Measurements from ENCODE around the gene DDIAS.
A peak's percentile ranks its signal among the peaks of the same experiment; 100 is the strongest.
"Not testable (repeated sequence)": the region's sequence is repeated elsewhere in the genome, so short reads cannot be mapped to it uniquely, and the experiment has no call there.

Gene DDIAS

GRCh38 chr11:82890936-82891335 lies 10.6 kb upstream of the DDIAS start:
- DNase-seq (ENCODE audit: low spot score), result no peak

- no peak for DNase-seq (ENCODE audit: low spot score)
Measured at GRCh38 chr11:82892611-82893169, 8.8 kb upstream of the DDIAS start.

GRCh38 chr11:82895437-82896091 lies 6.0 kb upstream of the DDIAS start:
- no peak for DNase-seq (ENCODE audit: low spot score)

- DNase-seq (ENCODE audit: low spot score), result no peak
Measured at GRCh38 chr11:82896183-82896582, 5.4 kb upstream of the DDIAS start.

- DNase-seq (ENCODE audit: low spot score), result no peak
Measured at GRCh38 chr11:82898241-82898640, 3.3 kb upstream of the DDIAS start.

- DNase-seq (ENCODE audit: low spot score), result no peak
Measured at GRCh38 chr11:82899186-82899820, 2.2 kb upstream of the DDIAS start.

GRCh38 chr11:82899957-82900276 lies 1.6 kb upstream of the DDIAS start:
- no peak for DNase-seq (ENCODE audit: low spot score)

GRCh38 chr11:82900277-82901164 lies 1.0 kb upstream of the DDIAS start, which contains the start of gene PRCP:
TSS of gene PRCP (minus strand) at chr11:82900430. CDS start at chr11:82900402, 28 bp downstream.
- DNase-seq (ENCODE audit: low spot score), result peak; percentile 97

GRCh38 chr11:82901922-82902485 lies 468 bp downstream of the DDIAS start:
- no peak for DNase-seq (ENCODE audit: low spot score)

GRCh38 chr11:82902880-82903279 lies 1.3 kb downstream of the DDIAS start:
- no peak for DNase-seq (ENCODE audit: low spot score)

- no peak for DNase-seq (ENCODE audit: low spot score)
Measured at GRCh38 chr11:82903843-82904586, 2.5 kb downstream of the DDIAS start.

- no peak for DNase-seq (ENCODE audit: low spot score)
Measured at GRCh38 chr11:82906236-82906635, 4.7 kb downstream of the DDIAS start.

GRCh38 chr11:82906931-82907330 lies 5.4 kb downstream of the DDIAS start:
- DNase-seq (ENCODE audit: low spot score), result no peak

- no peak for DNase-seq (ENCODE audit: low spot score)
Measured at GRCh38 chr11:82907371-82907770, 5.8 kb downstream of the DDIAS start.

GRCh38 chr11:82908311-82908710 lies 6.8 kb downstream of the DDIAS start:
- DNase-seq (ENCODE audit: low spot score), result no peak

GRCh38 chr11:82909015-82909640 lies 7.6 kb downstream of the DDIAS start:
- DNase-seq (ENCODE audit: low spot score), result no peak

- not testable (repeated sequence) for DNase-seq (ENCODE audit: low spot score)
Measured at GRCh38 chr11:82919786-82920185, 18.2 kb downstream of the DDIAS start.

- peak; percentile 23 for DNase-seq (ENCODE audit: low spot score)
Measured at GRCh38 chr11:82920227-82920626, 18.7 kb downstream of the DDIAS start.

GRCh38 chr11:82922396-82923173 lies 21.0 kb downstream of the DDIAS start:
- not testable (repeated sequence) for DNase-seq (ENCODE audit: low spot score)

- DNase-seq (ENCODE audit: low spot score), result no peak
Measured at GRCh38 chr11:82924522-82925224, 23.1 kb downstream of the DDIAS start.

Measured in activated CD4-positive, alpha-beta T cell treated with anti-CD3 and anti-CD28 coated beads, Interleukin-2, Interleukin-4, amounts not matched to agents 100 ng/mL and 50 ng/mL, durations not matched to agents 16 hours and 8 hours (primary cell).